Mucosa of descending colon (tissue), 3 donors: ENCODE measurements around the gene CDC42EP3. TPM values are rescaled to one million over a fixed set of nuclear protein-coding genes. Genes with fewer than 3 reads are reported as not detected.

Experiments used
- ATAC-seq: fragments of 200-7000 bp; cut with Tn5 transposase; one replicate; pipeline ENCODE4 v1.9.1; 2020; ENCODE audit warnings: mild to moderate bottlenecking, moderate library complexity
- DNase-seq, 3 donors: peaks; one replicate each; pipeline ENCODE4 v3.0.0-alpha.2; 2020
- H3K36me3 ChIP-seq: fragments of 200-600 bp; one replicate; pipeline ENCODE4 v1.8.0; 2021; ENCODE audit warnings: low read depth, mild to moderate bottlenecking
- H3K4me1 ChIP-seq: fragments of 200-600 bp; one replicate; pipeline ENCODE4 v1.8.0; 2021; ENCODE audit warnings: low read depth, mild to moderate bottlenecking
- H3K4me3 ChIP-seq: fragments of 200-600 bp; one replicate; pipeline ENCODE4 v1.8.0; 2021; ENCODE audit warnings: mild to moderate bottlenecking
- H3K9me3 ChIP-seq: fragments of 200-600 bp; one replicate; pipeline ENCODE4 v1.8.0; 2021; ENCODE audit warnings: mild to moderate bottlenecking
- intact Hi-C, 2 donors: fragments of 100-400 bp; cut with DNase I in 1 of 2; cut with micrococcal nuclease in 1 of 2; formaldehyde crosslinking; loops; one replicate each; pipeline versions ENCODE4 v1.11.0 to v1.11.1; 2022; cut with DNase I, micrococcal nuclease
- total RNA-seq, 3 donors: library from RNA; stranded (reverse); fragmentation: NEBNext Ultra II Directional in 2 of 3; extraction: Animal tissue kit (Norgen Biotek cat#: 25700) in 2 of 3; gene quantifications; one replicate each; pipeline versions ENCODE4 v1.2.1 to v1.2.4, GENCODE V29; 2021 to 2023
- TF ChIP-seq, protein P1 (sequence below): fragments of 200-600 bp; IDR thresholded peaks from one replicate; pipeline ENCODE4 v1.8.0; 2022; ENCODE audit warnings: antibody characterized with exemption, mild to moderate bottlenecking
- donor health status: DM: no; HTN: no; CAD: no; lungs with moderate emphysema.
- donor health status: DM: no; HTN: no; CAD: no.
- donor health status: DM: no; HTN: yes; CAD: no.

Gene CDC42EP3
- total RNA-seq, 3 donors from 2014 or later, result 27.9 to 67.0 (median 30.1) TPM

DNA sequence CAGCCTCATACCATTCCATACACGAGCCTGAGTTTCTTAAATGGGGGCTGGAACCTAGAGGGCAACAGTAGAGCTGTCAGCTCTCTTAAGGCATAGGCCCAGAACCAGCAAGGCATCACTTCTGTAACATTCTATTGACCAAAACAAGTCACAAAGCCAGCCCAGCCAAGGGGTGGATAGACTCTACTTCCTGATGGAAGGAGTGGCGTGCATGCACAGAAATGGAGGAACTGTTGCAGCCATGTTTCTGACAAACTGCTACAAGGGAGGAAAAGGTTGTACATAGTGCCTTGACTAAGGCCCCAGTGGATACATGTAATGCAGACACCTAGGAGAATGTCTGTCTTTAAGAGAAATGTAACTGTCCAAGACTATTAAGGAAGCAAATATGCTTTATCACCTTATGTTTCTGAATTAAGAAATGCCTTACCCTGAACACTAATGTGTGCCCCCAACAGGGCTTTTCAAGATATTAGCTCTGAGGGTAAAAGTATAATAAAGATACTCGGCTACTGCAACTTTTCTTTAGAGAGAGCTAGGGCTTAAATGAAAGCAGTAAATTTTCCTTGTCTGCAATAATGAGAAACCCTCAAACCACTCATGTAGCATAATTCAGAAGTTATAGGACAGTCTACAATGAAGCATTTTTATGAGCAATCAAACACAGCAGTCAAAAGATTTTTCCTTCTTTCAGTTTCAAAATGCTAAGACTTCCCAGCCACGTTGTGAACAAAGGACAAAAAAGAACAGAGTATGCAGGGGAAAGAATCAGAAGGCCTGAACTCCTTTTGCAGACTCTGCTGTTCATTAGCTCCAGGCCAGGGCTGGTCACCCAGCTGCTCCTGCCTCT lies 35.1 kb upstream of the CDC42EP3 start:
- no peak overlapping the region for H3K4me3 ChIP-seq
- intact Hi-C loops, result no loop called here
- no peaks in the 10 kb centered on the region for H3K36me3 ChIP-seq
- peak in 1 of 3 donors; percentile 16 for DNase-seq
- ATAC-seq, result peak; percentile 85
- no peaks in the 10 kb centered on the region for H3K4me1 ChIP-seq
- no peaks in the 10 kb centered on the region for H3K9me3 ChIP-seq
- TF ChIP-seq, protein P1, sequence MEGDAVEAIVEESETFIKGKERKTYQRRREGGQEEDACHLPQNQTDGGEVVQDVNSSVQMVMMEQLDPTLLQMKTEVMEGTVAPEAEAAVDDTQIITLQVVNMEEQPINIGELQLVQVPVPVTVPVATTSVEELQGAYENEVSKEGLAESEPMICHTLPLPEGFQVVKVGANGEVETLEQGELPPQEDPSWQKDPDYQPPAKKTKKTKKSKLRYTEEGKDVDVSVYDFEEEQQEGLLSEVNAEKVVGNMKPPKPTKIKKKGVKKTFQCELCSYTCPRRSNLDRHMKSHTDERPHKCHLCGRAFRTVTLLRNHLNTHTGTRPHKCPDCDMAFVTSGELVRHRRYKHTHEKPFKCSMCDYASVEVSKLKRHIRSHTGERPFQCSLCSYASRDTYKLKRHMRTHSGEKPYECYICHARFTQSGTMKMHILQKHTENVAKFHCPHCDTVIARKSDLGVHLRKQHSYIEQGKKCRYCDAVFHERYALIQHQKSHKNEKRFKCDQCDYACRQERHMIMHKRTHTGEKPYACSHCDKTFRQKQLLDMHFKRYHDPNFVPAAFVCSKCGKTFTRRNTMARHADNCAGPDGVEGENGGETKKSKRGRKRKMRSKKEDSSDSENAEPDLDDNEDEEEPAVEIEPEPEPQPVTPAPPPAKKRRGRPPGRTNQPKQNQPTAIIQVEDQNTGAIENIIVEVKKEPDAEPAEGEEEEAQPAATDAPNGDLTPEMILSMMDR, result no peak

- no peaks in the 10 kb centered on the region for H3K9me3 ChIP-seq
- H3K4me1 ChIP-seq, result no peaks in the 10 kb centered on the region
- no peak overlapping the region for H3K4me3 ChIP-seq
- ATAC-seq, result no peak
- TF ChIP-seq, protein P1, result no peak
- intact Hi-C loops, result no loop called here
- no peaks in the 10 kb centered on the region for H3K36me3 ChIP-seq
- DNase-seq, result no peak
These were observed 33.7 kb upstream of the CDC42EP3 start for GRCh38 chr2:37705191-37705590.

- Histone ChIP-seq H3K9me3 (no peaks in the 10 kb centered on the region), H3K4me1 (no peaks in the 10 kb centered on the region), H3K4me3 (no peak overlapping the region), H3K36me3 (no peaks in the 10 kb centered on the region)
- DNase-seq (no peak), ATAC-seq (no peak)
- TF ChIP-seq, protein P1, result no peak
- intact Hi-C loops, result no loop called here
These were observed 27.6 kb upstream of the CDC42EP3 start for GRCh38 chr2:37698931-37699481.

- no peaks in the 10 kb centered on the region for H3K9me3 ChIP-seq
- intact Hi-C loops, result no loop called here
- no peaks in the 10 kb centered on the region for H3K4me1 ChIP-seq
- no peak overlapping the region for H3K4me3 ChIP-seq
- no peak for DNase-seq
- TF ChIP-seq, protein P1, result no peak
- no peak for ATAC-seq
- no peaks in the 10 kb centered on the region for H3K36me3 ChIP-seq
These were observed 23.9 kb upstream of the CDC42EP3 start for GRCh38 chr2:37695336-37695735.

GRCh38 chr2:37692711-37693110 lies 21.3 kb upstream of the CDC42EP3 start:
- Histone ChIP-seq H3K9me3 (no peaks in the 10 kb centered on the region), H3K4me1 (no peaks in the 10 kb centered on the region), H3K4me3 (no peak overlapping the region), H3K36me3 (no peaks in the 10 kb centered on the region)
- TF ChIP-seq, protein P1, result no peak
- ATAC-seq (no peak), DNase-seq (no peak)
- intact Hi-C loops, result no loop called here
